ENCODE results near the gene SPRY4.

Gene SPRY4

DNA sequence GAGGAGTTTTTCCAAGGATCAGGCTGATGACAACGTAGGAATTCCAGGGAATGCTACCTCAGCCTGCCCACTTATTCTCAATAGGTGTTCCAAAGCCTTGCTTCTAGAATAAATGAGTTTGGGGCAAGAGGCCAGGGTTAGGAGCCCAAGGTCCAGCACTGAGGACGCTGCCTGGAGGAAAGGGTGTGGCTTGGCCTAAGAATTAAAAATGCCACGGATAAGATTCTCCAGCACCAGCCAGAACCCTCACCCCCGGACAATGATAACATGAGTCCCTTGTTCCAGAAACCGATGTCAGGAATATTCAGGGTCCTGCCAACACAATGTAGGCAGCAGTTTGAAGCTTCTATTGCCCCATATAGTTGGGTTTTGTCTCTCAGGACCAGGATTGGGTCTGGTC is 7.6 kb downstream of the SPRY4 start:
- Histone ChIP-seq H3K14ac (ENCODE audit: low read length) (no peak overlapping the region), H3K4ac (ENCODE audit: low read depth, low read length) (peak overlapping the region; percentile 34), H2BK5ac (ENCODE audit: low read depth, low read length, poor library complexity) (no peak overlapping the region), H4K8ac (ENCODE audit: low read depth, low read length) (no peak overlapping the region), H3K23ac (ENCODE audit: low read length) (no peak overlapping the region), H3K27ac (ENCODE audit: low read depth, low read length) (no peak overlapping the region), H3K27me3 (ENCODE audit: insufficient read depth, low read length) (no peaks in the 10 kb centered on the region), H3K9me3 (ENCODE audit: insufficient read depth, low read depth, low read length) (no peaks in the 10 kb centered on the region), H2AFZ (ENCODE audit: insufficient read depth, low read length, poor library complexity) (no peak overlapping the region), H4K91ac (ENCODE audit: low read depth, low read length) (no peak overlapping the region), H3K36me3 (ENCODE audit: control insufficient read depth in 1 of 2, insufficient read depth in 2 of 2, low read length in 2 of 2) (peaks cover 26 to 31% of the 10 kb centered on the region in 2 experiments), H3K9ac (ENCODE audit: low read length) (no peak overlapping the region), H3K4me3 (ENCODE audit: low read depth, low read length) (no peak overlapping the region), H4K12ac (ENCODE audit: low read depth, low read length) (no peak overlapping the region), H3K18ac (ENCODE audit: low read length) (no peak overlapping the region), H2AK5ac (ENCODE audit: low read length) (no peak overlapping the region), H3K79me1 (ENCODE audit: low read length) (no peaks in the 10 kb centered on the region), H3K4me1 (ENCODE audit: control insufficient read depth in 1 of 2, insufficient read depth in 2 of 2, low read length in 2 of 2) (peaks cover 9 to 22% of the 10 kb centered on the region in 2 experiments), H2BK120ac (ENCODE audit: insufficient read depth, low read length, poor library complexity) (no peak overlapping the region), H3K4me2 (ENCODE audit: low read length) (no peak overlapping the region), H2BK12ac (ENCODE audit: low read length) (no peak overlapping the region), H3K79me2 (ENCODE audit: control insufficient read depth, insufficient read depth, low read length, poor library complexity) (peaks cover 6% of the 10 kb centered on the region)
- no CpG with 5 or more reads among the region's 5 CpGs for WGBS (ENCODE audit: extremely low coverage, insufficient coverage, insufficient read length)
- no peak for DNase-seq

- Histone ChIP-seq H4K91ac (ENCODE audit: low read depth, low read length) (no peak overlapping the region), H2BK120ac (ENCODE audit: insufficient read depth, low read length, poor library complexity) (no peak overlapping the region), H3K23ac (ENCODE audit: low read length) (no peak overlapping the region), H3K18ac (ENCODE audit: low read length) (no peak overlapping the region), H3K4ac (ENCODE audit: low read depth, low read length) (no peak overlapping the region), H2AFZ (ENCODE audit: insufficient read depth, low read length, poor library complexity) (no peak overlapping the region), H3K14ac (ENCODE audit: low read length) (no peak overlapping the region), H2AK5ac (ENCODE audit: low read length) (no peak overlapping the region), H2BK12ac (ENCODE audit: low read length) (no peak overlapping the region), H4K12ac (ENCODE audit: low read depth, low read length) (no peak overlapping the region), H3K4me1 (ENCODE audit: control insufficient read depth in 1 of 2, insufficient read depth in 2 of 2, low read length in 2 of 2) (peaks cover 9 to 20% of the 10 kb centered on the region in 2 experiments), H3K36me3 (ENCODE audit: control insufficient read depth in 1 of 2, insufficient read depth in 2 of 2, low read length in 2 of 2) (peaks cover 29 to 35% of the 10 kb centered on the region in 2 experiments), H3K9me3 (ENCODE audit: insufficient read depth, low read depth, low read length) (no peaks in the 10 kb centered on the region), H3K4me3 (ENCODE audit: low read depth, low read length) (no peak overlapping the region), H4K8ac (ENCODE audit: low read depth, low read length) (no peak overlapping the region), H3K27me3 (ENCODE audit: insufficient read depth, low read length) (no peaks in the 10 kb centered on the region), H3K4me2 (ENCODE audit: low read length) (no peak overlapping the region), H3K9ac (ENCODE audit: low read length) (no peak overlapping the region), H3K79me1 (ENCODE audit: low read length) (no peaks in the 10 kb centered on the region), H3K79me2 (ENCODE audit: control insufficient read depth, insufficient read depth, low read length, poor library complexity) (peaks cover 6% of the 10 kb centered on the region), H2BK5ac (ENCODE audit: low read depth, low read length, poor library complexity) (no peak overlapping the region), H3K27ac (ENCODE audit: low read depth, low read length) (no peak overlapping the region)
- WGBS (ENCODE audit: extremely low coverage, insufficient coverage, insufficient read length), result no CpG with 5 or more reads among the region's 6 CpGs
- DNase-seq, result peak in 1 of 2 donors; percentile 6
Measured at GRCh38 chr5:142316681-142317080, 8.1 kb downstream of the SPRY4 start.

DNA sequence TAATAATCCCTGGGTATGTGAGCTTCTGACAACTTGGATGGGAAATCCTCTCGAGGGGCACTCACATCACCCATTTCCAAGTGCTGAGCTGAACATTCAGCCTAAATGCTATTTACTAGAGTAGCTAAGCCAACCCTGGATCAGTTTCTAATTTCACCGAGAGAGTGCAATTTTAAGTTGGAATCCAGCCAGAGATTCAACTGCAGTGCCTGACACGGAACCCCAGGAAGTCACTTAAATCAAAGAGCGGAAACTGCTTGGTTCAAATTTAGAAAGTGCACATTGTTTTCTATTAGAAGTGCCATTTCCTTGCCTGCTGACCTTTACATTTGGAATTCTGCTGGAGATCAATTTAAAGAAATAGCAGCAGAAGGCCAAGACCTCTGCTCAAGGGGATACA is 8.8 kb downstream of the SPRY4 start:
- no peak overlapping the region for H2BK12ac ChIP-seq (ENCODE audit: low read length)
- H3K4ac ChIP-seq (ENCODE audit: low read depth, low read length), result no peak overlapping the region
- DNase-seq, result no peak
- no peak overlapping the region for H2AK5ac ChIP-seq (ENCODE audit: low read length)
- peaks cover 7 to 15% of the 10 kb centered on the region in 2 experiments for H3K4me1 ChIP-seq (ENCODE audit: control insufficient read depth in 1 of 2, insufficient read depth in 2 of 2, low read length in 2 of 2)
- no peaks in the 10 kb centered on the region for H3K27me3 ChIP-seq (ENCODE audit: insufficient read depth, low read length)
- no peak overlapping the region for H2BK120ac ChIP-seq (ENCODE audit: insufficient read depth, low read length, poor library complexity)
- H3K79me2 ChIP-seq (ENCODE audit: control insufficient read depth, insufficient read depth, low read length, poor library complexity), result peaks cover 5% of the 10 kb centered on the region
- no peak overlapping the region for H3K14ac ChIP-seq (ENCODE audit: low read length)
- no peak overlapping the region for H4K91ac ChIP-seq (ENCODE audit: low read depth, low read length)
- H3K9ac ChIP-seq (ENCODE audit: low read length), result no peak overlapping the region
- H2AFZ ChIP-seq (ENCODE audit: insufficient read depth, low read length, poor library complexity), result no peak overlapping the region
- H3K4me2 ChIP-seq (ENCODE audit: low read length), result no peak overlapping the region
- no peak overlapping the region for H3K4me3 ChIP-seq (ENCODE audit: low read depth, low read length)
- H3K23ac ChIP-seq (ENCODE audit: low read length), result no peak overlapping the region
- WGBS (ENCODE audit: extremely low coverage, insufficient coverage, insufficient read length), result no CpG with 5 or more reads among the region's 4 CpGs
- no peak overlapping the region for H2BK5ac ChIP-seq (ENCODE audit: low read depth, low read length, poor library complexity)
- no peak overlapping the region for H3K18ac ChIP-seq (ENCODE audit: low read length)
- no peak overlapping the region for H4K12ac ChIP-seq (ENCODE audit: low read depth, low read length)
- H4K8ac ChIP-seq (ENCODE audit: low read depth, low read length), result no peak overlapping the region
- H3K36me3 ChIP-seq (ENCODE audit: control insufficient read depth in 1 of 2, insufficient read depth in 2 of 2, low read length in 2 of 2), result peaks cover 35 to 42% of the 10 kb centered on the region in 2 experiments
- H3K27ac ChIP-seq (ENCODE audit: low read depth, low read length), result no peak overlapping the region
- no peaks in the 10 kb centered on the region for H3K79me1 ChIP-seq (ENCODE audit: low read length)
- H3K9me3 ChIP-seq (ENCODE audit: insufficient read depth, low read depth, low read length), result no peaks in the 10 kb centered on the region

GRCh38 chr5:142315096-142315900 is 9.5 kb downstream of the SPRY4 start:
- no peak overlapping the region for H3K4me3 ChIP-seq (ENCODE audit: low read depth, low read length)
- H4K91ac ChIP-seq (ENCODE audit: low read depth, low read length), result no peak overlapping the region
- peaks cover 40 to 47% of the 10 kb centered on the region in 2 experiments for H3K36me3 ChIP-seq (ENCODE audit: control insufficient read depth in 1 of 2, insufficient read depth in 2 of 2, low read length in 2 of 2)
- H3K27me3 ChIP-seq (ENCODE audit: insufficient read depth, low read length), result no peaks in the 10 kb centered on the region
- no peak overlapping the region for H2AFZ ChIP-seq (ENCODE audit: insufficient read depth, low read length, poor library complexity)
- no peak overlapping the region for H3K18ac ChIP-seq (ENCODE audit: low read length)
- no peak overlapping the region for H3K4me2 ChIP-seq (ENCODE audit: low read length)
- H3K79me2 ChIP-seq (ENCODE audit: control insufficient read depth, insufficient read depth, low read length, poor library complexity), result peaks cover 2% of the 10 kb centered on the region
- H3K23ac ChIP-seq (ENCODE audit: low read length), result no peak overlapping the region
- no peak overlapping the region for H3K9ac ChIP-seq (ENCODE audit: low read length)
- H2BK5ac ChIP-seq (ENCODE audit: low read depth, low read length, poor library complexity), result no peak overlapping the region
- no peak overlapping the region for H2BK120ac ChIP-seq (ENCODE audit: insufficient read depth, low read length, poor library complexity)
- no peak overlapping the region for H3K14ac ChIP-seq (ENCODE audit: low read length)
- no peak overlapping the region for H4K12ac ChIP-seq (ENCODE audit: low read depth, low read length)
- no peak overlapping the region for H2BK12ac ChIP-seq (ENCODE audit: low read length)
- H3K4ac ChIP-seq (ENCODE audit: low read depth, low read length), result no peak overlapping the region
- no peaks in the 10 kb centered on the region for H3K79me1 ChIP-seq (ENCODE audit: low read length)
- no CpG with 5 or more reads among the region's 6 CpGs for WGBS (ENCODE audit: extremely low coverage, insufficient coverage, insufficient read length)
- no peak overlapping the region for H3K27ac ChIP-seq (ENCODE audit: low read depth, low read length)
- H4K8ac ChIP-seq (ENCODE audit: low read depth, low read length), result no peak overlapping the region
- H2AK5ac ChIP-seq (ENCODE audit: low read length), result no peak overlapping the region
- peaks cover 6 to 12% of the 10 kb centered on the region in 2 experiments for H3K4me1 ChIP-seq (ENCODE audit: control insufficient read depth in 1 of 2, insufficient read depth in 2 of 2, low read length in 2 of 2)
- no peaks in the 10 kb centered on the region for H3K9me3 ChIP-seq (ENCODE audit: insufficient read depth, low read depth, low read length)
- no peak for DNase-seq
